Neural progenitor cell (in vitro differentiated cells): ENCODE data around the gene NCBP3. TPM values are rescaled to one million over a fixed set of nuclear protein-coding genes. Genes with fewer than 3 reads are reported as not detected.
A peak's percentile ranks its signal among the peaks of the same experiment; 100 is the strongest.

Source experiments
- DNase-seq: peaks from one replicate; pipeline ENCODE4 v3.0.0-alpha.2; 2016; ENCODE audit warnings: low spot score
- H2AFZ ChIP-seq: fragments of 200-600 bp; sonication (generic); replicated peaks from 2 replicates; pipeline ENCODE4 v1.6.1; 2016; ENCODE audit warnings: antibody characterized with exemption
- H3F3A ChIP-seq: fragments of 200-600 bp; sonication (generic); 2 replicates; pipeline ENCODE4 v1.6.1; 2016; ENCODE audit warnings: antibody characterized with exemption, low read depth
- H3K27ac ChIP-seq: fragments of 200-600 bp; sonication (generic); 2 replicates; pipeline ENCODE4 v1.5.1; 2016; ENCODE audit warnings: mild to moderate bottlenecking
- H3K27me3 ChIP-seq: fragments of 200-600 bp; sonication (generic); 2 replicates; pipeline ENCODE4 v1.6.1; 2016; ENCODE audit warnings: mild to moderate bottlenecking, moderate library complexity
- H3K36me3 ChIP-seq: fragments of 200-600 bp; sonication (generic); 2 replicates; pipeline ENCODE4 v1.5.1; 2016
- H3K4me1 ChIP-seq: fragments of 200-600 bp; sonication (generic); 2 replicates; pipeline ENCODE4 v1.6.1; 2016; ENCODE audit warnings: mixed run types
- H3K4me2 ChIP-seq: fragments of 200-600 bp; sonication (generic); 2 replicates; pipeline ENCODE4 v1.6.1; 2016
- H3K4me3 ChIP-seq: fragments of 200-600 bp; sonication (generic); 2 replicates; pipeline ENCODE4 v1.5.1; 2016
- H3K79me2 ChIP-seq: fragments of 200-600 bp; sonication (generic); 2 replicates; pipeline ENCODE4 v1.6.1; 2016; ENCODE audit warnings: low read depth
- H3K9ac ChIP-seq: fragments of 200-600 bp; sonication (generic); 2 replicates; pipeline ENCODE4 v1.6.1; 2016
- H3K9me3 ChIP-seq: fragments of 200-600 bp; sonication (generic); 2 replicates; pipeline ENCODE4 v1.5.1; 2016; ENCODE audit warnings: low read depth
- H4K20me1 ChIP-seq: fragments of 200-600 bp; sonication (generic); 2 replicates; pipeline ENCODE4 v1.6.1; 2016; ENCODE audit warnings: low read depth
- H3K27ac Mint-ChIP-seq: 3 replicates; pipeline ENCODE4 v1.8.0; 2021; ENCODE audit warnings: mixed read lengths
- H3K27me3 Mint-ChIP-seq: 2 replicates; pipeline ENCODE4 v1.8.0; 2022; ENCODE audit warnings: low read depth, mild to moderate bottlenecking, inconsistent platforms, moderate library complexity, mixed read lengths; ENCODE audit not compliant: insufficient read depth
- H3K36me3 Mint-ChIP-seq: 3 replicates; pipeline ENCODE4 v1.8.0; 2021; ENCODE audit warnings: mixed read lengths
- H3K4me1 Mint-ChIP-seq: 3 replicates; pipeline ENCODE4 v1.8.0; 2021; ENCODE audit warnings: mixed read lengths
- H3K4me3 Mint-ChIP-seq: 3 replicates; pipeline ENCODE4 v1.8.0; 2021; ENCODE audit warnings: mild to moderate bottlenecking, moderate library complexity, mixed read lengths
- H3K9me3 Mint-ChIP-seq: 3 replicates; pipeline ENCODE4 v1.8.0; 2020; ENCODE audit warnings: mixed read lengths
- EZH2 ChIP-seq: fragments of 200-600 bp; sonication (generic); IDR thresholded peaks from 2 replicates; pipeline ENCODE4 v1.6.1; 2017; ENCODE audit warnings: antibody characterized with exemption, mild to moderate bottlenecking, moderate library complexity
- EZH2phosphoT487 ChIP-seq: fragments of 200-600 bp; sonication (generic); IDR thresholded peaks from 2 replicates; pipeline ENCODE4 v1.6.1; 2017; ENCODE audit warnings: antibody characterized with exemption
- total RNA-seq: library from RNA; depleted of rRNA; stranded (reverse); fragments of >200 nt; gene quantifications from 2 replicates; pipeline ENCODE4 v1.2.3, GENCODE V29; 2015; ENCODE audit warnings: low replicate concordance
- TF ChIP-seq, protein P1 (sequence below): fragments of 200-600 bp; sonication (generic); IDR thresholded peaks from 2 replicates; pipeline ENCODE4 v1.5.1; 2017; ENCODE audit warnings: antibody characterized with exemption, mild to moderate bottlenecking

The NCBP3 gene
- total RNA-seq, 1 donor from 2014 or later = 55.7 TPM

DNA sequence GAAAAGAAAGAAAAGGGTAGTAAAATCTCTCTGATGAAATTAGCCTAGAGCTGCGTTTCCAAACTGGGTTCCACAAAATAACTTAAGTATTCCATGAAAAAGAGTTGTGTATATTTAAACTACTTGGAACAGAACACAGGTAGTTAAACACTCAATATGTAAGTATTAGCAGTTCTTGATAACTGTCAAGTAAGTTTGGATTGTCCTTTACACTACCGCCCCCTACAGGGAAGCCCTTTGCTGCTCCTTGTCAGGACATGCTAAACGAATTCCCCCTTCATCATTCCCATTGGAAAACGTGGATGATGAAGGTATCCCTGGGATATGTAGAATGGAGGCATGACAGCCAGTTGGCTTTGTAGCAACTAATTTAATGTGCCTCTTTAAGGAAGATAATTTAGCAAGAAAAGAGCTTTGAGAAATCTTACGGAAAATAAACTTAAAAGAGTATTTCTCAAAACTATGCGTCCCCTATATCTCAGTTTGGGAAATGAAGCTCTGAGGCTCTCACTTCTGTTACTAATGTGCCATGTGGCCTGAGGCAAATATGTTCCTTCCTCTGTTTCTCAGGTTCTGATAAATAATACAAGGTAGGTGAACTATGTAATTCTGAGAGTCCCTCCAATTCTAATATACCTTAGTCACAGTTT, 18.8 kb downstream of the NCBP3 start:
- H4K20me1 ChIP-seq = peaks cover 8% of the 10 kb centered on the region
- Mint-ChIP-seq H3K4me3 (no peak overlapping the region), H3K4me1 (no peaks in the 10 kb centered on the region), H3K36me3 (peaks cover 13% of the 10 kb centered on the region), H3K27me3 (no peaks in the 10 kb centered on the region), H3K9me3 (no peaks in the 10 kb centered on the region), H3K27ac (no peak overlapping the region)
- H3K4me2 ChIP-seq = no peak overlapping the region
- peaks cover 10% of the 10 kb centered on the region for H3K79me2 ChIP-seq
- H3K4me3 ChIP-seq = no peak overlapping the region
- no peak overlapping the region for H3K9ac ChIP-seq
- H3K9me3 ChIP-seq = no peaks in the 10 kb centered on the region
- peaks cover 18% of the 10 kb centered on the region for H3F3A ChIP-seq
- no peaks in the 10 kb centered on the region for H3K27me3 ChIP-seq
- H3K27ac ChIP-seq = no peak overlapping the region
- no peaks in the 10 kb centered on the region for H3K4me1 ChIP-seq
- peak; percentile 83 for DNase-seq
- no peak for TF ChIP-seq EZH2phosphoT487
- no peak for TF ChIP-seq EZH2
- TF ChIP-seq, protein P1, sequence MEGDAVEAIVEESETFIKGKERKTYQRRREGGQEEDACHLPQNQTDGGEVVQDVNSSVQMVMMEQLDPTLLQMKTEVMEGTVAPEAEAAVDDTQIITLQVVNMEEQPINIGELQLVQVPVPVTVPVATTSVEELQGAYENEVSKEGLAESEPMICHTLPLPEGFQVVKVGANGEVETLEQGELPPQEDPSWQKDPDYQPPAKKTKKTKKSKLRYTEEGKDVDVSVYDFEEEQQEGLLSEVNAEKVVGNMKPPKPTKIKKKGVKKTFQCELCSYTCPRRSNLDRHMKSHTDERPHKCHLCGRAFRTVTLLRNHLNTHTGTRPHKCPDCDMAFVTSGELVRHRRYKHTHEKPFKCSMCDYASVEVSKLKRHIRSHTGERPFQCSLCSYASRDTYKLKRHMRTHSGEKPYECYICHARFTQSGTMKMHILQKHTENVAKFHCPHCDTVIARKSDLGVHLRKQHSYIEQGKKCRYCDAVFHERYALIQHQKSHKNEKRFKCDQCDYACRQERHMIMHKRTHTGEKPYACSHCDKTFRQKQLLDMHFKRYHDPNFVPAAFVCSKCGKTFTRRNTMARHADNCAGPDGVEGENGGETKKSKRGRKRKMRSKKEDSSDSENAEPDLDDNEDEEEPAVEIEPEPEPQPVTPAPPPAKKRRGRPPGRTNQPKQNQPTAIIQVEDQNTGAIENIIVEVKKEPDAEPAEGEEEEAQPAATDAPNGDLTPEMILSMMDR = peak; percentile 85
- H2AFZ ChIP-seq = no peak overlapping the region
- H3K36me3 ChIP-seq = peaks cover 16% of the 10 kb centered on the region

DNA sequence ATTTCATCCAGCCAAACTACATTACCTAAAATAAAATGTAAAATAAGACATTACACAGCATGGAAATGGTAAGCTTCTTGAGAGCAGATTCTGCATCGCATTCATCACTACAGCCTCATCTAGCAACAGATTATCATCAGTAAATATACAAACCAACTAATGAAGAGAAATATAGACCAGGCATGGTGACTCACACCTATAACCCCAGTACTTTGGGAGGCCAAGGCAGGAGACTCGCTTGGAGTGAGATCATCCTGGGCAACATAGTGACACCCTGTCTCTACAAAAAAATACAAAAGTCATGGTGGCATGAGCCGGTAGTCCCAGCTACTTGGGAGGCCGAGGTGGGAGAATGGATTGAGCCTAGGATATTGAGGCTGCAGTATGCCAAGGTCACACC, 19.9 kb downstream of the NCBP3 start:
- Histone ChIP-seq H3K9me3 (no peaks in the 10 kb centered on the region), H3K27ac (no peak overlapping the region), H3K9ac (no peak overlapping the region), H3K36me3 (peaks cover 21% of the 10 kb centered on the region), H3K27me3 (no peaks in the 10 kb centered on the region), H3F3A (peaks cover 18% of the 10 kb centered on the region), H3K4me2 (no peak overlapping the region), H3K4me3 (no peak overlapping the region), H3K79me2 (peaks cover 4% of the 10 kb centered on the region), H3K4me1 (no peaks in the 10 kb centered on the region), H4K20me1 (peaks cover 8% of the 10 kb centered on the region), H2AFZ (no peak overlapping the region)
- H3K4me1 Mint-ChIP-seq = no peaks in the 10 kb centered on the region
- no peak for TF ChIP-seq EZH2
- no peak for TF ChIP-seq EZH2phosphoT487
- TF ChIP-seq, protein P1 = no peak
- peaks cover 19% of the 10 kb centered on the region for H3K36me3 Mint-ChIP-seq
- no peaks in the 10 kb centered on the region for H3K9me3 Mint-ChIP-seq
- H3K4me3 Mint-ChIP-seq = no peak overlapping the region
- H3K27me3 Mint-ChIP-seq = no peaks in the 10 kb centered on the region
- DNase-seq = no peak
- H3K27ac Mint-ChIP-seq = no peak overlapping the region

DNA sequence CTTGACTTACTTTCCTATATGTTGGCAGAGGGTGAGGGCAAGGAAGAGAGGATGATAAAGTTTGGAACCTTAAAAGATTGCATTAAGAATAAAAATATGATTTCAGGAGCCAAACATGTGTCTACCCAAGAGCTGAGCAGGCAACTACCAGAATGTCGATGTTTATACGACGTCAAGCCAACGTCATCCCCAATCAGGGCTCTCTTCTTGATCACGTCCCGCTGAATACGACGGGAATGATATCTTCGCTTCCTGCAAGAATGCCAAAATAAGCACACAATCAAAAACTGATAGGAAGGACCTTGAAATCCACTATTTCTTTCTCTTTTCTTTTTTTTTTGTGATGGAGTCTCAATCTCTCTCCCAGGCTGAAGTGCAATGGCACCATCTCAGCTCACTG, 24.9 kb downstream of the NCBP3 start:
- H3F3A ChIP-seq = peaks cover 18% of the 10 kb centered on the region
- no peak for DNase-seq
- no peak overlapping the region for H2AFZ ChIP-seq
- no peaks in the 10 kb centered on the region for H3K9me3 ChIP-seq
- H3K9ac ChIP-seq = no peak overlapping the region
- H4K20me1 ChIP-seq = no peaks in the 10 kb centered on the region
- H3K27me3 ChIP-seq = no peaks in the 10 kb centered on the region
- Mint-ChIP-seq H3K4me3 (no peak overlapping the region), H3K27me3 (no peaks in the 10 kb centered on the region), H3K36me3 (peaks cover 28% of the 10 kb centered on the region), H3K27ac (no peak overlapping the region), H3K9me3 (no peaks in the 10 kb centered on the region), H3K4me1 (no peaks in the 10 kb centered on the region)
- no peaks in the 10 kb centered on the region for H3K79me2 ChIP-seq
- no peak overlapping the region for H3K4me3 ChIP-seq
- no peak overlapping the region for H3K27ac ChIP-seq
- no peak overlapping the region for H3K4me2 ChIP-seq
- TF ChIP-seq EZH2phosphoT487 (no peak), EZH2 (no peak)
- TF ChIP-seq, protein P1 = no peak
- peaks cover 46% of the 10 kb centered on the region for H3K36me3 ChIP-seq
- H3K4me1 ChIP-seq = no peaks in the 10 kb centered on the region
